HG03354 (cell line): ENCODE data around the gene HDGFL2.

Experiments used
- ATAC-seq: cut with Tn5 transposase; IDR thresholded peaks from one replicate; pipeline ENCODE4 v1.9.1; 2021; ENCODE audit warnings: mild to moderate bottlenecking; ENCODE audit not compliant: unreplicated experiment, poor library complexity, severe bottlenecking

HDGFL2 gene

GRCh38 chr19:4510435-4511255, 38.5 kb downstream of the HDGFL2 start:
- ATAC-seq, result no peak

- no peak for ATAC-seq
These were observed 39.4 kb downstream of the HDGFL2 start for GRCh38 chr19:4511300-4512054.

GRCh38 chr19:4512070-4512469, 40.0 kb downstream of the HDGFL2 start:
- ATAC-seq, result no peak

DNA sequence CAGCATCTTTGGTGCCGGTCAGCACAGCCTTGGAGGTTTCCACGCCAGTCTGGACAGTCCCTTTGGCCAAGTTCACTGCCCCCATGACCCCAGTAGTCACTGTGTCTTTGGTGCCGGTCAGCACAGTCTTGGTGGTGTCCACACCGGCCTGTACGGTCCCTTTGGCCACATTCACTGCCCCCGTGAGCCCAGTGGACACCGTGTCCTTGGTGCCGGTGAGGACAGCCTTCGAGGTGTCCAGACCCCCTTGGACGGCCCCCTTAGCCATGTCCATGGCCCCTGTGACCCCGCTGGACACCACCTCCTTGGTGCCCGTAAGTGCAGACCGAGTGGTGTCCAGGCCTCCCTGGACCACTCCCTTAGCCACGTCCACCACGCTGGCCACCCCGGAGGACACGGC, 41.2 kb downstream of the HDGFL2 start:
- ATAC-seq, result no peak

DNA sequence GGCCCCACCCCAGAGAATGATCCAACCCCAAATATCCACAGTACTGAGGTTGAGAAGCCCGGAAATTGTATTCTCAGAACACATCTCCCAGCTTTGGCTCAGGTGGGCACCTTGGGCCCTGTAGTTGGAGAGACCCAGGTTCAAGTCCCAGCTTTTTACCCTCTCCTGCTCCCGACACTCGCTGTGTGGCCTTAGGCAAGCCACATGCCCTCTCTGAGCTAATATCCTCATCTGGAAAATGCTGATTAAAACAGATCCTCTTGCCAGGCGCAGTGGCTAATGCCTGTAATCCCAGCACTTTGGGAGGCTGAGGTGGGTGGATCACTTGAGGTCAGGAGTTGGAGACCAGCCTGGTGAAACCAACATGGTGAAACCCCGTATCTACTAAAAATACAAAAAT, 43.6 kb downstream of the HDGFL2 start:
- no peak for ATAC-seq

GRCh38 chr19:4516199-4516938, 44.3 kb downstream of the HDGFL2 start:
- no peak for ATAC-seq

GRCh38 chr19:4516939-4517300, 44.8 kb downstream of the HDGFL2 start:
- ATAC-seq, result no peak

GRCh38 chr19:4517451-4518057, 45.5 kb downstream of the HDGFL2 start:
- ATAC-seq, result no peak

- ATAC-seq, result no peak
These were observed 46.5 kb downstream of the HDGFL2 start, which contains the start of gene PLIN4 for GRCh38 chr19:4518345-4519171. TSS of gene PLIN4 (minus strand) at chr19:4518486. CDS start at chr19:4518272, 214 bp downstream.

DNA sequence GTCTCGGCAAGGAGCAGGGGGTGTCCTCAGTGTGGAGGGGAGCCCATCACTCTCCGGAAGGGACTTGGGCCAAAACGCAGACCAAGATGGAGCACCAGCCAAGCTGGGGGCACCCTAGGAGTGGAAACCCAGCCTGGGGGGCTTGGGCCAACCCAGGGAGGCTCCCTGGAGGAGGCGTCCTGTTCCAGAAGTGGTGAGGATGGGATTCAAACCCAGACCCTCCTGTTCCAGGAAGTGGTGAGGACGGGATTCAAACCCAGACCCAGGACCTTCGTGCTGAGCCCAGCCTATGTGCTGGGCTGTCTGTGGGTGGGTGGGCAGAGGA, 47.0 kb downstream of the HDGFL2 start:
- no peak for ATAC-seq

DNA sequence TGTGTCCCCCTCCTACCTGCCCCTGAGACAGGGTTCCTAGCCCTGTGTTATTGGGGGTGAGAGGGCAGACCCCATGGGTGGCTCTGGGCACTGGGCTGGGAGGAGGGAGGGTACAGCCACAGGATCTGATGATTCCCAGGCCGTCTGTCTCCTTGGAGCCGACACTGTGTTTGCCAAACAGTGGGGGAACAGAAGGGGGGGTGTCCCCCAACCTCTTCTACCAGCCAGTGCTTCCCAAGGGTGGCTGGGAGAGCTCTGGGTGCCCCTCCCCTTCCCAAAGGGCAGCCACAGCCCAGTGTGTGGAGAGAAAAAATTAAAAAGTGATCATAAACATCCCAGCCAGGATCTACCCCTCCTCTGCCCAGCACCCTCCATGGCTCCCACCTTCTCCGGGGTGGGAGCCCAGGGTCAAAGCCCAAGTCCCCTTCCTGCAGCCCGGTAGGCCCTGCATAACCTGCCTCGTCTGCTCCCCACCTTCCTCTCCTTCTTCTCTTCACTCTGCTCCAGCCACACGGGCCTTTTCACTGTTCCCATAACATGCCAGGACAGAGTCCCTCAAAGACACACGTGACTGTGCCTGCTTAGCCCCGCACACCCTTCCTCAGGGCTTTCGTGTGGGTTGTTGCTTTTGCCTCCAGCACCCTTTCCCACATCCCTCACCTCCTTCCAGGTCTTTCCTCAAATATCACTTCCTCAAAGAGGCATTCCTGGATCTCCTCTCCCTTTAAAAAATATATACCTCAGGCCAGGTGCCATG, 47.6 kb downstream of the HDGFL2 start:
- no peak for ATAC-seq

GRCh38 chr19:4521170-4521887, 49.2 kb downstream of the HDGFL2 start:
- ATAC-seq, result no peak

- ATAC-seq, result no peak
These were observed 49.8 kb downstream of the HDGFL2 start for GRCh38 chr19:4521888-4522242.

DNA sequence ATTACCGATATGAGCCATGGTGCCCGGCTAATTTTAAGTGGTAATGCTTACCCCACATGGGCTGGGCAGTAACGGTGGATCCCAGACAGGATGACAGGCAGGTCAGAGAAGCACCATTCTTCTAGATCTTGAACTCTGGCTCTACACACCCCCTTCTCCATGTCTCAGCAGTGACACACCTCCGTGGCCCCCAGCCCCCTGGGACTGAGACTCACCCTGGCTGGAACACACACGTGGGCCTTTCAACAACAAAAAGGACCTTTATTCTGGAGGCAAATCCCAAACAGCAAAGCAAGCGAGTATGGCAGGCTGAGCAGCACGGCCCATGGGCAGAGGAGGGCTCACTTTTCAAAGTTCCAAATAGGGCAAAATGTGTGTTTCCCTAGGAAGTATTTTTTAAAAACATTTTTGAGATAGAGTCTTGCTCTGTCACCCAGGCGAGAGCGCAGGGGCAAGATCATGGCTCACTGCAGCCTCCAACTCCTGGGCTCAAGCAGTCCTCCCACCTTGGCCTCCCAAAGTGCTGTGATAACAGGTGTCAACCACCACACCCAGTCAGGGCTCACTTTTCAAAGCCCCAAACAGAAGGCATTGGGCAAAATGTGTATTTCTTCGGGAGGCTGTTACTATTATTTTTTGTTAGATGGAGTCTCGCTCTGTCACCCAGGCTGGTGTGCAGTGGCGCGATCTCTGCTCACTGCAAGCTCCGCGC, 50.4 kb downstream of the HDGFL2 start:
- ATAC-seq, result no peak

- no peak for ATAC-seq
These were observed 51.4 kb downstream of the HDGFL2 start for GRCh38 chr19:4523306-4524110.

GRCh38 chr19:4524808-4525562, 52.9 kb downstream of the HDGFL2 start:
- no peak for ATAC-seq
